ENCODE results near the gene M1AP. TPM values are rescaled to one million over a fixed set of nuclear protein-coding genes. Genes with fewer than 3 reads are reported as not detected.

M1AP gene
- polyA plus RNA-seq, 1 experiment = 0.33 TPM

DNA sequence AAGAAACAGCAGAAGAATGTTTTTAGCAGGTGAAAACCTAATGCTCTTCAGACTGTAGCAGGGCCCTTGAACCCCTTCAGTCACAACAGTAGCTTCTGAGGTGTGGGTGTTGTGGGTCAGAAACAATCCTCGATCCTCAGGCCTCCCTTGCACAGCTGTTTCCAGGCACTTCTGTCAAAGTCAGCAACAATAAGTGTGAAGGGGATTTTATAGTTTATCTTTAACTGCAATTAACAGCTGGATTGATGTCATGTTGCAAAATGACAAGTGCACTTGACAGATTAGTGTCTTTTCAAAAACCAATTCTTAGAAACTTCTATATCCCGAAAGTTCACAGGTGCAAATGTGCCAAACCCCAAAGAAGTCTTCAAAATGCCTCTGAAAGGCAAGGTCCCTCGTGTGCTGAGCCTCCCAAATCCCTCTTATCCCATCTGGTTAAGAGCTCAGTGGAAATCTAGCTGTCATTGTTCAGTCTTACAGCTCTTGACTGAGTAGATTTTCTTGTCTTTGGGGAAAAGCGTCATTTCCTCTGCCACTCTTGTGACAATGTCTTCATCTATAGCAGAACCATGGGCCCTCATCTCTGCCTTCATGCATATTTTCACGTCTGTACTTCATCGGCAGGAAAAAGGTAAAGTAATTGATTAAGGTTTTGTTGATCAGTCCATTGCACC, 29.6 kb downstream of the M1AP start:
- H3K4me3 ChIP-seq (ENCODE audit: low read depth, low read length) = no peak overlapping the region
- no peaks in the 10 kb centered on the region for H3K36me3 ChIP-seq (ENCODE audit: control insufficient read depth, insufficient read depth, low read length)
- peaks cover 29% of the 10 kb centered on the region for H3K27me3 ChIP-seq (ENCODE audit: control insufficient read depth, insufficient read depth, low read length)
- ChIA-PET CTCF (interaction anchor here (1.1 to 2.3 kb wide), 2 partner anchors 15 to 30 kb away, joined by 3 to 4 read pairs; no protein-coding TSS in a partner anchor), POLR2A (no interaction called here)
- TF ChIP-seq, protein P1, sequence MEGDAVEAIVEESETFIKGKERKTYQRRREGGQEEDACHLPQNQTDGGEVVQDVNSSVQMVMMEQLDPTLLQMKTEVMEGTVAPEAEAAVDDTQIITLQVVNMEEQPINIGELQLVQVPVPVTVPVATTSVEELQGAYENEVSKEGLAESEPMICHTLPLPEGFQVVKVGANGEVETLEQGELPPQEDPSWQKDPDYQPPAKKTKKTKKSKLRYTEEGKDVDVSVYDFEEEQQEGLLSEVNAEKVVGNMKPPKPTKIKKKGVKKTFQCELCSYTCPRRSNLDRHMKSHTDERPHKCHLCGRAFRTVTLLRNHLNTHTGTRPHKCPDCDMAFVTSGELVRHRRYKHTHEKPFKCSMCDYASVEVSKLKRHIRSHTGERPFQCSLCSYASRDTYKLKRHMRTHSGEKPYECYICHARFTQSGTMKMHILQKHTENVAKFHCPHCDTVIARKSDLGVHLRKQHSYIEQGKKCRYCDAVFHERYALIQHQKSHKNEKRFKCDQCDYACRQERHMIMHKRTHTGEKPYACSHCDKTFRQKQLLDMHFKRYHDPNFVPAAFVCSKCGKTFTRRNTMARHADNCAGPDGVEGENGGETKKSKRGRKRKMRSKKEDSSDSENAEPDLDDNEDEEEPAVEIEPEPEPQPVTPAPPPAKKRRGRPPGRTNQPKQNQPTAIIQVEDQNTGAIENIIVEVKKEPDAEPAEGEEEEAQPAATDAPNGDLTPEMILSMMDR (IDR thresholded peaks at IDR 0.05; ENCODE audit: insufficient read depth, low read depth, low read length) = no peak
- DNase-seq (ENCODE audit: low read depth) = no peak

DNA sequence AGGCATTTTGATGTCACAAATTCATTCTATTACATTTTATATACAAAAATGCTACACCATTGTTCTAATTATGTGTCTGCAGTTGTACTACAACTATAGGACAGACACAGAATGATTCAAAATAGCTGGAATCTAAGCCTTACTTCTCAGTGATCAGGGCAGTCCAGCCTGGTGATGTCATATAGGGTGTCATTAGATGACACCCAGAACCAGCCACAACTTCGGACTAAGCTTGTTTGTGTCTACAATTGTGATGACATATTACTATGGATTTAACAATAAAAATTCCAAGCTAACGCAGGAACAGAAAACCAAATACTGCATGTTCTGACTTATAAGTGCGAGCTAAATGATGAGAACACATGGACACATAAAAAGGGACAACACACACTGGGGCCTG, 31.0 kb downstream of the M1AP start:
- DNase-seq (ENCODE audit: low read depth) = no peak
- TF ChIP-seq, protein P1 (IDR thresholded peaks at IDR 0.05; ENCODE audit: insufficient read depth, low read depth, low read length) = no peak
- peaks cover 31% of the 10 kb centered on the region for H3K27me3 ChIP-seq (ENCODE audit: control insufficient read depth, insufficient read depth, low read length)
- no peak overlapping the region for H3K4me3 ChIP-seq (ENCODE audit: low read depth, low read length)
- ChIA-PET CTCF (interaction anchor here (1.0 to 2.3 kb wide), 3 partner anchors 8 to 28 kb away, joined by 3 to 4 read pairs (median 3); no protein-coding TSS in a partner anchor), POLR2A (no interaction called here)
- H3K36me3 ChIP-seq (ENCODE audit: control insufficient read depth, insufficient read depth, low read length) = no peaks in the 10 kb centered on the region

DNA sequence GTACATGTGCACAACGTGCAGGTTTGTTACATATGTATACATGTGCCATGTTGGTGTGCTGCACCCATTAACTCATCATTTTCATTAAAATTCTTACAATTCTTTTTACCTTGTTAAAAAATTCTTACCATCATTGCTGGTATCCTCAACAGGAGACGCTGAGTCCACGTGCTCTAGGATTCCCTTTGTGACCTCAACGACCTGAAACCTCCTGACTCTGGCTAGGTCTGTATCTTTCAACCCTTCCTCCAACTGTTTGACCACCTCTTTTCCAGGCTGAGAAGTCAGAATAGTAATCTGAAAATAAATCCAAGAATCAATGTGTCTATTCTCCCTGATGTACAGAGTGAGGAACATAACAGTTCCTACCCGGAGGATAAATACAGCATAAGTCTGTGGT, 41.2 kb downstream of the M1AP start:
- Histone ChIP-seq H3K36me3 (ENCODE audit: control insufficient read depth, insufficient read depth, low read length) (no peaks in the 10 kb centered on the region), H3K27me3 (ENCODE audit: control insufficient read depth, insufficient read depth, low read length) (peaks cover 6% of the 10 kb centered on the region), H3K4me3 (ENCODE audit: low read depth, low read length) (no peak overlapping the region)
- DNase-seq (ENCODE audit: low read depth) = no peak
- TF ChIP-seq, protein P1 (IDR thresholded peaks at IDR 0.05; ENCODE audit: insufficient read depth, low read depth, low read length) = no peak
- CTCF ChIA-PET = no interaction called here
- POLR2A ChIA-PET = no interaction called here

DNA sequence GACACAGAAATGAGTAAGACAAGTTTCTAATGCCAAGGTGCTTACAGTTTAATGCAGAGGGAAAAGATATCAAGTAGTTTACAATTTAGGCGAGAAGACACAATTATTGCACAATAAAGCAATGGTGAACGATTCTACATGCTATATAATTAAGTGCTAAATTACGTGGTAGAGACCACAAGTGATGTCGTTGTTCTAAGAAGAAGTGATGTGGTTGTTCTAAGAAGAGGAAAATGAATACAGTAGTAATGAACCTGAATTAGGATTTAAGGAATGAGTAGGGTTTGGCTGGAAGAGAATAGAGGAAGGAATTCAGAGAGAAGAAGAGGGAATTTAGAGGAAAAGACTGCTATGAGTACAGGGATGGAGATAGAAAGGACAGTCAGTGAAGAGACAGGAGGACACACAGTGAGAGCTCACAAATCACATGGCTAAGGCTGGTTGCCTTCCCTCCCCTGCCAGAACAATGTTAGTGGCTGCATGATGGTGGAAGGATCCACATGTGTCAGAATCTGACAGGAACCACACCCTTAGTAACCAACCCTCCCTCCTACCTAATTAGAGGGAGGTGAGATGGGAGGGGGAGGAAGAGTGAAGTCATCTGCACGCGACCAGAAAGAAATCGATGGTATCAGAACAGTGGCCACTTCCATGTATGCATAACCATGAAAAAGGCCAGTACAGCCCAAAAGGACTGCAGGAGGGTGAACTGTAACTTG, 44.7 kb downstream of the M1AP start:
- POLR2A ChIA-PET = interaction anchor here (0.5 kb wide), 1 partner anchor 74 kb away, joined by 4 read pairs; the partner anchor contains the start of genes AUP1 and HTRA2
- no peak overlapping the region for H3K4me3 ChIP-seq (ENCODE audit: low read depth, low read length)
- TF ChIP-seq, protein P1 (IDR thresholded peaks at IDR 0.05; ENCODE audit: insufficient read depth, low read depth, low read length) = no peak
- CTCF ChIA-PET = interaction anchor here (1.2 to 7.5 kb wide), 2 partner anchors 15 to 17 kb away, joined by 4 to 50 read pairs; no protein-coding TSS in a partner anchor
- H3K27me3 ChIP-seq (ENCODE audit: control insufficient read depth, insufficient read depth, low read length) = peaks cover 8% of the 10 kb centered on the region
- H3K36me3 ChIP-seq (ENCODE audit: control insufficient read depth, insufficient read depth, low read length) = no peaks in the 10 kb centered on the region
- no peak for DNase-seq (ENCODE audit: low read depth)
